Measurements from ENCODE around the gene DYNC2I2.
"Not testable (repeated sequence)": the region's sequence is repeated elsewhere in the genome, so short reads cannot be mapped to it uniquely, and the experiment has no call there.

DYNC2I2 gene

DNA sequence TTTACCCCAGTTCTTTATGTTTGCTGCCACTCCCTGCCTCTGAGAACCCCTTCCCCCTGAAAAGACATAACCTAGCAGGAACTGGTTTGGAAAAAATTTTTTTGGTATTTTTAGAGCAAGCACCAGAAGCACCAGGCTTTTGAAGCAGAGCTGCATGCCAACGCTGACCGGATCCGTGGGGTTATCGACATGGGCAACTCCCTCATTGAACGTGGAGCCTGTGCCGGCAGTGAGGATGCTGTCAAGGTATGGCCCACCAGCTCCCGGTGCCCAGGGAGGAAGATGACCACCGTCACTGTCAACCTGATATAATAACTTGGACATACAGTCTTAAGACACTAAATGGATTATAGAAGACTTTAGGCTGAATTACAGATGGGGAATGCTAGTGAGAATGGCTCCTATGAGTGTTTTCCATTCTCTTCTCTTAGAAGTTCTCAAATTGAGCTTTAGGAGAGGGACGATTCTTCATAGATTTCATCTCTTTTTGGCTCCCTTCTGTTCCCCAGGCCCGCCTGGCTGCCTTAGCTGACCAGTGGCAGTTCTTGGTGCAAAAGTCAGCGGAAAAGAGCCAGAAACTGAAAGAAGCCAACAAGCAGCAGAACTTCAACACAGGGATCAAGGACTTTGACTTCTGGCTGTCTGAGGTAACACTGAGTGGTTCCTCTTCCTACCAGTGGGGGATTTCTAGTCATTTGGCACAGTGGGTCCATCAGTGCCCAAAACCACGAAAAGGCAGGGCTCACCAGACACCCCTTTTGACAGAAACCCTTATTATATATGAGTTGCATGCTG, 44.9 kb downstream of the DYNC2I2 start:
- no peak for DNase-seq

GRCh38 chr9:128610897-128611296, 45.8 kb downstream of the DYNC2I2 start:
- DNase-seq: no peak

GRCh38 chr9:128607642-128608350, 48.9 kb downstream of the DYNC2I2 start:
- DNase-seq: no peak

DNA sequence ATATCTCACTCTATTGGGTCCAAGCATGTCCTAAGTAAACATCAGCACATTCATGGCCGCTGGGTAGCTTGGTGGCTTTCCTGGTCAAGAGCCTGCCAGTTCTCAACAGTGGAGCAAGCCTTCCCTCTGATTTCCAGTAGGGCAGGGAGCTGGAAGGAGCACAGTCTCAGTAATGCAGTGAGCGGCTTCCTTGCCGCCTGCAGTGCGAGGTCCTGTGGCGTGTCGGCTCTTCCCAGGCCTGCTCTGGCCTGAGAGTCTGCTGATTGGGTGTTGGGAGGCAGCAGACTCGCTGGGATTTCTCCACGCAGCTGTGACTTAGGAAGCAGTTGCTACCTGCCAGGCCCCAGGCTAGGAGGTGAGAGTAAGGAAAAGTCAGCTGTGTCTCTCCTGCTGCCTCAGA, 53.0 kb downstream of the DYNC2I2 start:
- no peak for DNase-seq

- DNase-seq: no peak
Measured at GRCh38 chr9:128600099-128600498, 56.5 kb downstream of the DYNC2I2 start.

DNA sequence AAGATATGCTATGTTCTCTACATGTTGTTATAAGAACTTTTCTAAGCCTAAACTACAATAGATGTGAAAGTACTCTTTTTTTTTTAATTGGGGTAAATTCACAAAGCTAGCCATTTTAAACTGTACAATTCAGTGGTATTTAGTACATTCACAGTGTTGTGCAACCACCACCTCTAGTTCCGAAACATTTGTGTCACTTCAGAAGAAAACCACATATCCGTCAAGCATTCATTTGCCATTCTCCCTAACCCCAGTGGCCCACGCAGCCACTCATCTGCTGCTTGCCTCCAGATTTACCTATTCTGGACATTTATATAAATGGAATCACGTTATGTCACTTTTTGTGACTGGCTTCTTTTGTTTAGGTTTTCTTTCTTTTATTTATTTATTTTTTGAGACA, 61.2 kb downstream of the DYNC2I2 start:
- no peak for DNase-seq

- no peak for DNase-seq
Measured at GRCh38 chr9:128593856-128594255, 62.8 kb downstream of the DYNC2I2 start.

DNA sequence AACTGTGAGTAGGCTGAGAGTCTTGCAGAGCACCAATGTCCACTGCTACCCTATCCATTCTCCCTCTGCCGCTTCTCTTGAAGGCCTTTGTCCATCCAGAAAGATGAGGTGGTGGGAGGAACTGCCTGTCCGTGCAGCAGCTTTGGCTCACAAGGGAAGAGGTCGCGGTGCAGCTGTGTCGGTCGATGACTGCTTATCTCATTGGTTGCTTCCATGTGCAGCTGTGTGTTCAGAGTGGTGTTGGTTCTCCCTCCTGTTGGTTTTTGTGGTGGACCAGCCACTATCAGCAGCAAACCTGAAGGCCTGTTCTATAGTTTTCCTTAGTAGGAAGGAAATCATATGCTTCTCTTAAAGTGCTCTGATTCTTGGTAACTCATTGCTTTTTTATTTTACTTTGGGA, 63.6 kb downstream of the DYNC2I2 start:
- no peak for DNase-seq

DNA sequence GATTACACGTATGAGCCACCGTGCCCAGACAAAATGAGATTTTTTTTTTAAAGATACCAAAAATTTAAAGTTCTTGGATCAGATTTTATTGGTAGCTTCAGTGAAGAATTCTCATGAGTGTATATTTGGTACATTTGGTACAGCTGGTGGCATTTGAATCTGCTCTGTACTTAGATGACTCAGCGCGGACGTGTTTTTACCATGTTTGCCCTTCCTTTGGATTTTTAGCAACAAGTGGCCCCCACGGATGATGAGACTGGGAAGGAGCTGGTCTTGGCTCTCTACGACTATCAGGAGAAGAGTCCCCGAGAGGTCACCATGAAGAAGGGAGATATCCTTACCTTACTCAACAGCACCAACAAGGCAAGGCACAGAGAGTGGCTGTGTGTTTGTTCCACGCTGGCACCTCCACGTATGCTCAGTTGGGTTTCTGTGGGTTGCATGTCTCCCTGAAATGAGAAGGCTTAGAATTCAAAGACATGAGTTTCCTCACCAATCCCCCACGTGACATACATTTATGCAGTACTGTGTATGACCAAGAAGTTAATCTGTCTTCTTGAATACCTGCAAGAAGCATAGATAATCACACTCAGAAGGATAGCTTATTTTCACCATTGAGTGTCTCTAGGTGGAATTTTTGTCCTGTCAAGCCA, 67.9 kb downstream of the DYNC2I2 start:
- no peak for DNase-seq

GRCh38 chr9:128587453-128587852, 69.2 kb downstream of the DYNC2I2 start:
- DNase-seq: no peak

DNA sequence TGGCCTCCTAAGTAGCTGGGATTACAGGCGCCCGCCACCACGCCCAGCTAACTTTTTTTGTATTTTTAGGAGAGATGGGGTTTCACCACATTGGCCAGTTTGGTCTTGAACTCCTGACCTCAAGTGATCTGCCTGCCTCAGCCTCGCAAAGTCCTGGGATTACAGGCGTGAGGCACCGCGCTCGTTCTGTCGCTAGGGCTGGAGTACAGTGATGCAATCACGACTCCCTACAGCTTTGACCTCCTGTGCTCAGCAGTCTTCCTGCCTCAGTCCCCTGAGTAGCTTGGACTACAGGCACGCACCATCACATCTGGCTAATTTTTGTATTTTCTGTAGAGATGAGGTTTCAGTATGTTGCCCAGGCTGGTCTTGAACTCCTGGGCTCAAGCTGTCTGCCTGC, 69.7 kb downstream of the DYNC2I2 start:
- DNase-seq: not testable (repeated sequence)

- DNase-seq: not testable (repeated sequence)
Measured at GRCh38 chr9:128585155-128585554, 71.5 kb downstream of the DYNC2I2 start.

All from activated T-cell treated with anti-CD3 and anti-CD28 coated beads for 4 hours (primary cell).